Heart left ventricle (tissue), 13 donors: ENCODE measurements around the gene SLC6A9.

Source experiments
- POLR2A ChIP-seq, 2 donors: fragments of 450-650 bp; IDR thresholded peaks; one replicate each; pipeline ENCODE4 v1.6.1; 2017; ENCODE audit warnings: antibody characterized with exemption in 2 of 2, mild to moderate bottlenecking in 2 of 2, moderate library complexity in 2 of 2
- TF ChIP-seq, protein P1 (sequence below), 12 donors: fragments of 200-600 bp; sonication (generic) in 4 of 12; IDR thresholded peaks; one replicate each; pipeline versions ENCODE4 v1.5.0 to v1.8.0; 2018 to 2022; ENCODE audit warnings: antibody characterized with exemption in 12 of 12, mild to moderate bottlenecking in 5 of 12
- donor health status: ischemic (EF 13 %, LVEDD 7.1; RV severe dilation, severe dysfunction).
- donor health status: DM: no; HTN: yes; CAD: no.
- donor health status: DM: no; HTN: no; CAD: no.
- donor health status: ischemic (EF 25% LVEDD 6.9; RV normal size, moderate dysfunction).
- donor health status: ischemic (EF 25% LVEDD 5.7; RV mildly dilated, moderate dysfunction).
- donor health status: ischemic (EF 35%, LVEDD 5.7; RV mildly dilated, moderate dysfunction).
- donor health status: nonischemic (EF 11% LVEDD 7.7; RV severe dilation, severe dysfunction).
- donor health status: DM: yes; HTN: yes; CAD: no.
- donor health status: PGD.
- donor health status: ischemic (EF 29% LVEDD 5.4; RV normal size, mild dysfunction).
- donor health status: nonischemic (EF 23%, LVEDD 6.1; RV moderate dilation, normal function).

DNA sequence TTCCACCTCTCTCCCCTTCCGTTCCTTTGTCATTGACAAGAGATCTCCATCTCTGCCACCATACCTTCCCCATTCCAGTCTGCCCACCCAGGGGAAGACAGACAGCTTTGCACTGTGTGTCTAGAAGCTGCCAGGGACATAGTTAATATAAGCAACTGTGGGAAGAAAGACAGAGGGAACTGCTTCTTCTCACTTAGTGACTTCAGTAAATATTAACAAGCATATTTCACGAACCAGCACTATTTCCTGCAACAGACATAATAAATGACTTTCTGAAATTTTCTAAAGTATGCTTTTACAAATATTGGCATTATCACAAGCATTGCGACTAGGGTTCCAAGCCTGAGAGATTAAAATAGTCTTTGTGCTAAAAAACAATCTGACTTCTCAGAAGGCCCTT, 43.2 kb upstream of the SLC6A9 start:
- TF ChIP-seq, protein P1, sequence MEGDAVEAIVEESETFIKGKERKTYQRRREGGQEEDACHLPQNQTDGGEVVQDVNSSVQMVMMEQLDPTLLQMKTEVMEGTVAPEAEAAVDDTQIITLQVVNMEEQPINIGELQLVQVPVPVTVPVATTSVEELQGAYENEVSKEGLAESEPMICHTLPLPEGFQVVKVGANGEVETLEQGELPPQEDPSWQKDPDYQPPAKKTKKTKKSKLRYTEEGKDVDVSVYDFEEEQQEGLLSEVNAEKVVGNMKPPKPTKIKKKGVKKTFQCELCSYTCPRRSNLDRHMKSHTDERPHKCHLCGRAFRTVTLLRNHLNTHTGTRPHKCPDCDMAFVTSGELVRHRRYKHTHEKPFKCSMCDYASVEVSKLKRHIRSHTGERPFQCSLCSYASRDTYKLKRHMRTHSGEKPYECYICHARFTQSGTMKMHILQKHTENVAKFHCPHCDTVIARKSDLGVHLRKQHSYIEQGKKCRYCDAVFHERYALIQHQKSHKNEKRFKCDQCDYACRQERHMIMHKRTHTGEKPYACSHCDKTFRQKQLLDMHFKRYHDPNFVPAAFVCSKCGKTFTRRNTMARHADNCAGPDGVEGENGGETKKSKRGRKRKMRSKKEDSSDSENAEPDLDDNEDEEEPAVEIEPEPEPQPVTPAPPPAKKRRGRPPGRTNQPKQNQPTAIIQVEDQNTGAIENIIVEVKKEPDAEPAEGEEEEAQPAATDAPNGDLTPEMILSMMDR (IDR thresholded peaks at IDR 0.05): no peak
- TF ChIP-seq POLR2A (IDR thresholded peaks at IDR 0.05): no peak
